ENCODE data around the gene HPSE2. TPM values are rescaled to one million over a fixed set of nuclear protein-coding genes. Genes with fewer than 3 reads are reported as not detected.

Gene HPSE2
- total RNA-seq, 1 experiment from 2014 or later: 0.20 TPM

- H3K9me3 Mint-ChIP-seq: peaks cover 15 to 24% of the 10 kb centered on the region in 2 experiments
- no peak overlapping the region for H3K23ac ChIP-seq (ENCODE audit: insufficient read length, low read depth, low read length)
- H3K79me2 ChIP-seq (ENCODE audit: insufficient read depth, low read length): no peaks in the 10 kb centered on the region
- no peaks in the 10 kb centered on the region for H3K9me3 ChIP-seq (ENCODE audit: control insufficient read depth, low read depth, low read length)
- H3K79me1 ChIP-seq (ENCODE audit: insufficient read depth, low read depth, low read length, poor library complexity, severe bottlenecking): no peaks in the 10 kb centered on the region
- H2BK20ac ChIP-seq (ENCODE audit: low read depth, low read length, poor library complexity, severe bottlenecking): no peak overlapping the region
- no peak overlapping the region for H2BK120ac ChIP-seq (ENCODE audit: low read depth, low read length, poor library complexity, severe bottlenecking)
- no peak overlapping the region for H4K8ac ChIP-seq (replicated peaks; ENCODE audit: insufficient read length, low read depth, low read length)
- H3T11ph ChIP-seq (ENCODE audit: low read length): no peak overlapping the region
- H2BK15ac ChIP-seq (ENCODE audit: low read depth, low read length): no peak overlapping the region
- no peak overlapping the region for H2AFZ ChIP-seq (ENCODE audit: low read length)
- no peak overlapping the region for H2AK5ac ChIP-seq (ENCODE audit: insufficient read length, low read length)
- no peaks in the 10 kb centered on the region for H3K4me1 Mint-ChIP-seq
- H3K4me3 Mint-ChIP-seq: no peak overlapping the region
- H4K5ac ChIP-seq (ENCODE audit: insufficient read length, low read depth, low read length): no peak overlapping the region
- WGBS (ENCODE audit: extremely low coverage, insufficient read length, low lambda C conversion rate): no CpG with 5 or more reads among the region's 6 CpGs
- no peak overlapping the region for H3K9ac ChIP-seq (ENCODE audit: extremely low read depth, insufficient read length, low read length)
- no peak overlapping the region for H4K91ac ChIP-seq (ENCODE audit: insufficient read length, low read depth, low read length)
- H3K27ac ChIP-seq (ENCODE audit: insufficient read length, low read depth, low read length): no peak overlapping the region
- H3K18ac ChIP-seq (ENCODE audit: insufficient read length, low read depth, low read length): no peak overlapping the region
- H3K4ac ChIP-seq (ENCODE audit: low read depth, low read length): no peak overlapping the region
- H3K4me2 ChIP-seq (ENCODE audit: insufficient read depth, insufficient read length, low read length): no peak overlapping the region
- no peak overlapping the region for H3K56ac ChIP-seq (ENCODE audit: insufficient read length, low read depth, low read length)
- no peak overlapping the region for H2BK12ac ChIP-seq (ENCODE audit: insufficient read length, low read depth, low read length)
- no peaks in the 10 kb centered on the region for H3K27me3 ChIP-seq (ENCODE audit: insufficient read depth, low read length)
- H3K4me1 ChIP-seq (ENCODE audit: insufficient read depth, low read length): no peaks in the 10 kb centered on the region
- H3K23me2 ChIP-seq (ENCODE audit: insufficient read length, low read depth, low read length, poor library complexity, severe bottlenecking): no peaks in the 10 kb centered on the region
- DNase-seq: no peak
- TF ChIP-seq CTCF (conservative IDR thresholded peaks at IDR 0.05): no peak
- no peak overlapping the region for H3K14ac ChIP-seq (ENCODE audit: insufficient read depth, low read length)
- peaks cover 6 to 23% (median 11%) of the 10 kb centered on the region in 3 experiments for H3K36me3 Mint-ChIP-seq (ENCODE audit: insufficient read depth in 1 of 3, low read depth in 3 of 3)
- peak overlapping the region in 1 of 3 experiments; percentile 55; a peak in 2 of 7 replicates for H3K27ac Mint-ChIP-seq
- H2BK5ac ChIP-seq (ENCODE audit: insufficient read length, low read length): no peak overlapping the region
- H4K20me1 ChIP-seq (ENCODE audit: control insufficient read depth, insufficient read depth, insufficient read length): no peaks in the 10 kb centered on the region
- H3K27me3 Mint-ChIP-seq (ENCODE audit: low read depth): no peaks in the 10 kb centered on the region
These were observed 636.5 kb downstream of the HPSE2 start for GRCh38 chr10:98599032-98599610.
